ENCODE data around the gene DGKK. TPM values are rescaled to one million over a fixed set of nuclear protein-coding genes. Genes with fewer than 3 reads are reported as not detected.

Gene DGKK
- total RNA-seq, 2 donors from 2014 or later, result not detected

DNA sequence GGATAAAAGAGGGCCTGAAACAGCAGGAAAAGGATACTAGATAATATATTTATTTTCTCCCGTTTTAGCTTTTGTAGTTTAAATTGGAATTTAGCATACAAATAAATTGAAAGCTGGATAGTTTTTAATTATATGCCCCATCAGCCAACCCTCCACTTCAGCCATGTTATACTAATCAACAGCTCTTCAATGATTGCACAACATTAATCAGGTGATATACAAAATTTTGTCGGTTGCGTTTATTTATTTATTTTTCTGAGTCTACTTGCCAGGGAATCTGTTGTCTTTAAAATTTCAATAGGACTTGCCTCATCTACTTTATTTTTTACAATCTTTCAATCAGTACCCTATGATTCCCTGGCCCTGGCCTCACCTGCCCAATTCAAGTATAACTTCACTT lies 12.1 kb downstream of the DGKK start:
- intact Hi-C loops (cut with DNase I), result no loop called here
- no peak for DNase-seq
- Histone ChIP-seq H3K4me3 (no peak overlapping the region), H3K4me1 (no peaks in the 10 kb centered on the region), H3K9ac (ENCODE audit: low read depth in 2 of 2, low read length in 2 of 2) (no peak overlapping the region), H3K36me3 (no peaks in the 10 kb centered on the region), H3K9me3 (no peaks in the 10 kb centered on the region), H3K27ac (no peak overlapping the region), H3K27me3 (no peaks in the 10 kb centered on the region)
- TF ChIP-seq, protein P1, sequence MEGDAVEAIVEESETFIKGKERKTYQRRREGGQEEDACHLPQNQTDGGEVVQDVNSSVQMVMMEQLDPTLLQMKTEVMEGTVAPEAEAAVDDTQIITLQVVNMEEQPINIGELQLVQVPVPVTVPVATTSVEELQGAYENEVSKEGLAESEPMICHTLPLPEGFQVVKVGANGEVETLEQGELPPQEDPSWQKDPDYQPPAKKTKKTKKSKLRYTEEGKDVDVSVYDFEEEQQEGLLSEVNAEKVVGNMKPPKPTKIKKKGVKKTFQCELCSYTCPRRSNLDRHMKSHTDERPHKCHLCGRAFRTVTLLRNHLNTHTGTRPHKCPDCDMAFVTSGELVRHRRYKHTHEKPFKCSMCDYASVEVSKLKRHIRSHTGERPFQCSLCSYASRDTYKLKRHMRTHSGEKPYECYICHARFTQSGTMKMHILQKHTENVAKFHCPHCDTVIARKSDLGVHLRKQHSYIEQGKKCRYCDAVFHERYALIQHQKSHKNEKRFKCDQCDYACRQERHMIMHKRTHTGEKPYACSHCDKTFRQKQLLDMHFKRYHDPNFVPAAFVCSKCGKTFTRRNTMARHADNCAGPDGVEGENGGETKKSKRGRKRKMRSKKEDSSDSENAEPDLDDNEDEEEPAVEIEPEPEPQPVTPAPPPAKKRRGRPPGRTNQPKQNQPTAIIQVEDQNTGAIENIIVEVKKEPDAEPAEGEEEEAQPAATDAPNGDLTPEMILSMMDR (IDR thresholded peaks at IDR 0.05), result no peak

DNA sequence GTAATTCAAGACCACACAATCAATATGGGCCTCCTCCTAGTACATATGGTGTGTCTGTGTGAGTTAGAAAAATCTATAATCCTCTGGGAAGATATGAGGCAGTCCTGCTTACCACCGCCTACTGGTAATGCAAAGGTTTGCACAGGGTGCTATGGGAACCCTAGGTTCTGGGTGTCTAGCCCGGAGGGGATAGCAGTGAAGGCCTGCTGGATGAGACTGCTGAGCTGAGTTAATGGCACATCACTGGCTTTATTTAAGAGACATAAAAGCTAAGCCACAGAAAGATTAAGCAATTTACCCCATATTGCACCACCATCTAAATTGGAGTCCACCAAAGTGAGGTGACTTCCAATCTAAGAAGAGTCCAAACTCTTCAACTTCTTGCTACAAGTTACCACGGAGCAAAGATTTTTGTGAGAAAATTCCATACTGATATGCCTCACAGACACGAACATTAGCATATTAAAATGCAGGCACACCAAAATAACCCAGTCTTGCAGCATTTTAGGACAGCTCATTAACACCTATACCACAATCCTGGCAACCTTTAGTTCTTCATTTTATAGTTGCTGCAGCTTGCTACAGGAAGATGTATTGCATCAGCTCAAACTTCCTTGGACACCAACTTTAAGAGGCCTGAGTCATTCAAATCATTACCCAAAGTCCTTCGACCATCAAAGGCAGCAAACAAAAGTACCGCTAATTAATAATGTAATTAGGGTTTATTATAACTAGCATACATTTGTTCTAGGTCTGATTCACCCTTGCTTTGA lies 13.7 kb downstream of the DGKK start:
- Histone ChIP-seq H3K4me1 (no peaks in the 10 kb centered on the region), H3K36me3 (no peaks in the 10 kb centered on the region), H3K27ac (no peak overlapping the region), H3K9ac (ENCODE audit: low read depth in 2 of 2, low read length in 2 of 2) (no peak overlapping the region), H3K27me3 (no peaks in the 10 kb centered on the region), H3K4me3 (no peak overlapping the region), H3K9me3 (no peaks in the 10 kb centered on the region)
- no peak for DNase-seq
- intact Hi-C loops (cut with DNase I), result no loop called here
- TF ChIP-seq, protein P1 (IDR thresholded peaks at IDR 0.05), result no peak

DNA sequence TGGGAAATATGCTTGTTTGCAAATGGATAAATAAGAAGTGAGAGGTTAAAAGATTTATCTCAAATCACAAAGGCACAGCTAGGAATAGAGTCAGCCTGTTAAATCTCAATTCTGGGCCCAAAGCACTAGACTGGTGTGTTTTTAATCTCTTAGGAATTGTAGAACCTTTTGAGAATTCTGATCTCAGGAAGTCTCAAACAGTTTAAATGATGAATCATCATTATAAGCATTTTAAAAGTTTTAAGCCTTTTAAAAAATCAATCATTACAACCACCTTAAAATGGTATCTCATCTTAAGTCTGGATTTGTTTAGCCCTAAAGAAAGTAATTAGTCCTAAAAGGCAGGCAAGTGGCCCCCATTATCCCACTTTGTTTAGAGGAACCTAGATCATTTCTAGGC lies 17.8 kb downstream of the DGKK start:
- no peaks in the 10 kb centered on the region for H3K4me1 ChIP-seq
- H3K4me3 ChIP-seq, result no peak overlapping the region
- no peak for DNase-seq

GRCh38 chrX:50450324-50450723 lies 20.3 kb downstream of the DGKK start:
- H3K4me1 ChIP-seq, result no peaks in the 10 kb centered on the region
- intact Hi-C loops (cut with DNase I), result no loop called here
- no peak overlapping the region for H3K4me3 ChIP-seq
- TF ChIP-seq, protein P1 (IDR thresholded peaks at IDR 0.05), result no peak
- DNase-seq, result no peak
- H3K36me3 ChIP-seq, result no peaks in the 10 kb centered on the region
- H3K9ac ChIP-seq (ENCODE audit: low read depth in 2 of 2, low read length in 2 of 2), result no peak overlapping the region
- H3K27ac ChIP-seq, result no peak overlapping the region
- no peaks in the 10 kb centered on the region for H3K9me3 ChIP-seq
- H3K27me3 ChIP-seq, result no peaks in the 10 kb centered on the region

More for the DNA sequence above, 17.8 kb downstream of the DGKK start:
- Histone ChIP-seq H3K27ac (no peak overlapping the region), H3K27me3 (no peaks in the 10 kb centered on the region), H3K36me3 (no peaks in the 10 kb centered on the region), H3K9me3 (no peaks in the 10 kb centered on the region), H3K9ac (ENCODE audit: low read depth in 2 of 2, low read length in 2 of 2) (no peak overlapping the region)
- intact Hi-C loops (cut with DNase I), result no loop called here
- TF ChIP-seq, protein P1 (IDR thresholded peaks at IDR 0.05), result no peak

DNA sequence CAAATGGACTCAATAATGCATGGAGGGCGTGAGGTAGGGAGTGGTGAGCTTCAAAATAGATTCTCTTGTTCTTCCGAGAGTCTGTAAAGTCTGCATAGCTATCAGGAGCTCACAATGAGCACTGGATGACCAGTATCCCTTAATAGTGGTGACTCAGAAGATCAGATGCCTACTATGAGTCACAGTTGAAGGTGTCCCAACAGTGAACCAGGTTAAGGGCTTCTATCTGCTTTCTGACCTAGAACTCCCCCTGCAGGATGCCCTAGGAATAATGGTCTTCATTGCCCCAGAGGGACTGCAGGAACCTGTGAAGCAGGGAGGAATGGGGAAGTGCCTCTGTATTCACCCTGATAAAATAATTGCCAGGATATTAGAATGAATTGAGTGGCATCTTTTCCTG lies 22.1 kb downstream of the DGKK start:
- no peak overlapping the region for H3K27ac ChIP-seq
- no peaks in the 10 kb centered on the region for H3K27me3 ChIP-seq
- intact Hi-C loops (cut with DNase I), result loop anchor here (10.0 kb wide), 1 partner anchor 354 kb away; no protein-coding TSS in a partner anchor
- no peak overlapping the region for H3K9ac ChIP-seq (ENCODE audit: low read depth in 2 of 2, low read length in 2 of 2)
- no peaks in the 10 kb centered on the region for H3K36me3 ChIP-seq
- TF ChIP-seq, protein P1 (IDR thresholded peaks at IDR 0.05), result peak; percentile 34
- H3K9me3 ChIP-seq, result no peaks in the 10 kb centered on the region
- H3K4me3 ChIP-seq, result no peak overlapping the region
- H3K4me1 ChIP-seq, result no peaks in the 10 kb centered on the region
- DNase-seq, result peak; percentile 52
